ENCODE data around the gene COMMD10. TPM values are rescaled to one million over a fixed set of nuclear protein-coding genes. Genes with fewer than 3 reads are reported as not detected.

The COMMD10 gene
- total and polyA plus RNA-seq, 8 donors: 3.2 to 72.8 (median 35.4) TPM

- Histone ChIP-seq H3K4me3 (no peak overlapping the region), H3K27ac (no peak overlapping the region), H3K9me3 (peaks cover 0 to 20% (median 6%) of the 10 kb centered on the region in 4 donors), H3K36me3 (peaks cover 0 to 12% (median 8%) of the 10 kb centered on the region in 4 donors), H3K27me3 (no peaks in the 10 kb centered on the region), H3K4me1 (no peaks in the 10 kb centered on the region)
- WGBS, 5 donors: 75 to 89% (median 83%) methylated on average over 4 of the region's 4 CpGs
- TF ChIP-seq EP300 (IDR thresholded peaks at IDR 0.05): no peak
- TF ChIP-seq POLR2A (IDR thresholded peaks at IDR 0.05): no peak
- TF ChIP-seq POLR2AphosphoS5 (IDR thresholded peaks at IDR 0.05): no peak
- no peak for DNase-seq
- intact Hi-C loops (cut with DNase I; ENCODE audit: low total_unique reads): no loop called here
Observed at GRCh38 chr5:116292321-116292720, 207.5 kb downstream of the COMMD10 start.

GRCh38 chr5:116296335-116297072, 211.7 kb downstream of the COMMD10 start:
- Histone ChIP-seq H3K4me3 (no peak overlapping the region), H3K27me3 (no peaks in the 10 kb centered on the region), H3K9me3 (peaks cover 0 to 11% (median 10%) of the 10 kb centered on the region in 4 donors), H3K27ac (no peak overlapping the region), H3K36me3 (peaks cover 9 to 47% (median 37%) of the 10 kb centered on the region in 4 donors), H3K4me1 (peaks cover 0 to 16% (median 0%) of the 10 kb centered on the region in 4 donors)
- intact Hi-C loops (cut with DNase I; ENCODE audit: low total_unique reads): no loop called here
- TF ChIP-seq POLR2AphosphoS5 (IDR thresholded peaks at IDR 0.05) (no peak), POLR2A (IDR thresholded peaks at IDR 0.05) (no peak), EP300 (IDR thresholded peaks at IDR 0.05) (no peak), CTCF (IDR thresholded peaks at IDR 0.05) (no peak)
- no peak for DNase-seq
- WGBS, 5 donors: 87 to 94% (median 92%) methylated on average over 4 of the region's 4 CpGs

GRCh38 chr5:116297296-116297814, 212.5 kb downstream of the COMMD10 start:
- H3K9me3 ChIP-seq: peaks cover 0 to 11% (median 10%) of the 10 kb centered on the region in 4 donors
- TF ChIP-seq POLR2AphosphoS5 (IDR thresholded peaks at IDR 0.05) (no peak), CTCF (IDR thresholded peaks at IDR 0.05) (no peak), EP300 (IDR thresholded peaks at IDR 0.05) (no peak), POLR2A (IDR thresholded peaks at IDR 0.05) (no peak)
- intact Hi-C loops (cut with DNase I; ENCODE audit: low total_unique reads): no loop called here
- no peak overlapping the region for H3K27ac ChIP-seq
- WGBS, 5 donors: 89 to 96% (median 91%) methylated on average over 5 of the region's 5 CpGs
- H3K4me1 ChIP-seq: peaks cover 0 to 16% (median 0%) of the 10 kb centered on the region in 4 donors
- DNase-seq: no peak
- H3K4me3 ChIP-seq: no peak overlapping the region
- no peaks in the 10 kb centered on the region for H3K27me3 ChIP-seq
- peaks cover 9 to 52% (median 43%) of the 10 kb centered on the region in 4 donors for H3K36me3 ChIP-seq

- DNase-seq: no peak
- Histone ChIP-seq H3K4me1 (peaks cover 0 to 16% (median 0%) of the 10 kb centered on the region in 4 donors), H3K36me3 (peaks cover 12 to 68% (median 61%) of the 10 kb centered on the region in 4 donors), H3K27me3 (no peaks in the 10 kb centered on the region), H3K27ac (no peak overlapping the region), H3K9me3 (peaks cover 0 to 15% (median 12%) of the 10 kb centered on the region in 4 donors), H3K4me3 (no peak overlapping the region)
- no peak for TF ChIP-seq POLR2AphosphoS5 (IDR thresholded peaks at IDR 0.05)
- no peak for TF ChIP-seq EP300 (IDR thresholded peaks at IDR 0.05)
- TF ChIP-seq POLR2A (IDR thresholded peaks at IDR 0.05): no peak
- no peak for TF ChIP-seq CTCF (IDR thresholded peaks at IDR 0.05)
- intact Hi-C loops (cut with DNase I; ENCODE audit: low total_unique reads): no loop called here
- WGBS, 5 donors: 64 to 90% (median 85%) methylated on average over 2 of the region's 2 CpGs
Observed at GRCh38 chr5:116299746-116300640, 215.2 kb downstream of the COMMD10 start.

Data from stomach (tissue), 9 donors.